Duodenal mucosa (tissue), 2 donors: Measurements from ENCODE around the gene ATP2B2.
"Not testable (repeated sequence)": the region's sequence is repeated elsewhere in the genome, so short reads cannot be mapped to it uniquely, and the experiment has no call there.

Experiments used
- H3K27ac ChIP-seq: one replicate; pipeline ENCODE4 v1.7.0; 2013; ENCODE audit warnings: low read depth, low read length
- H3K27me3 ChIP-seq, 2 donors: one replicate each; pipeline ENCODE4 v1.7.0; 2013; ENCODE audit warnings: low read length in 2 of 2, control low read depth in 1 of 2; ENCODE audit not compliant: insufficient read depth in 2 of 2, control insufficient read depth in 1 of 2
- H3K36me3 ChIP-seq, 2 donors: one replicate each; pipeline ENCODE4 v1.7.0; 2013; ENCODE audit warnings: low read length in 2 of 2, control low read depth in 1 of 2; ENCODE audit not compliant: insufficient read depth in 2 of 2, control insufficient read depth in 1 of 2
- H3K4me1 ChIP-seq, 2 donors: one replicate each; pipeline ENCODE4 v1.7.0; 2013; ENCODE audit warnings: low read length in 2 of 2, control low read depth in 1 of 2; ENCODE audit not compliant: insufficient read depth in 2 of 2, control insufficient read depth in 1 of 2
- H3K4me3 ChIP-seq, 2 donors: one replicate each; pipeline ENCODE4 v1.7.0; 2013; ENCODE audit warnings: low read length in 2 of 2, low read depth in 1 of 2
- H3K9ac ChIP-seq, 2 donors: one replicate each; pipeline ENCODE4 v1.7.0; 2013; ENCODE audit warnings: low read length in 2 of 2, low read depth in 1 of 2
- H3K9me3 ChIP-seq, 2 donors: one replicate each; pipeline ENCODE4 v1.7.0; 2013; ENCODE audit warnings: low read length in 2 of 2, control low read depth in 1 of 2; ENCODE audit not compliant: control insufficient read depth in 1 of 2

The ATP2B2 gene

GRCh38 chr3:10382892-10383849, 122.2 kb downstream of the ATP2B2 start:
- Histone ChIP-seq H3K36me3 (no peaks in the 10 kb centered on the region), H3K9ac (no peak overlapping the region), H3K4me1 (no peaks in the 10 kb centered on the region), H3K9me3 (no peaks in the 10 kb centered on the region), H3K27ac (no peak overlapping the region), H3K4me3 (no peak overlapping the region), H3K27me3 (peaks cover 0 to 3% of the 10 kb centered on the region in 2 donors)

DNA sequence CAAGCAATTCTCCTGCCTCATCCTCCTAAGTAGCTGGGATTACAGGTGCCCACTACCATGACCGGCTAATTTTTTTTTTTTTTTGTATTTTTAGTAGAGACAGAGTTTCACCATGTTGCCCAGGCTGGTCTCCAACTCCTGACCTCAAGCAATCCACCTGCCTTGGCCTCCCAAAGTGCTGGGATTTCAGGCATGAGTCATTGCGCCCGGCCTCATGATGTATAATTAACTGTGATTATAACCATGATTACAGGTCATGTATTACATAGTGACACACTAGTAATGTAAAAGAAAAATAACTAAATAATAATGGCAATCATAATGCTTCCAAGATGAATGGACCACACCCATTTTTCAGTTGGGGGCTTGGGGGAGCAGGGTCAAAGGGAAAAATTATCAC, 122.9 kb downstream of the ATP2B2 start:
- H3K4me3 ChIP-seq, H3K9me3 ChIP-seq, H3K27me3 ChIP-seq, H3K4me1 ChIP-seq, H3K27ac ChIP-seq, H3K9ac ChIP-seq, H3K36me3 ChIP-seq: not testable (repeated sequence)

GRCh38 chr3:10381336-10381735, 124.0 kb downstream of the ATP2B2 start:
- Histone ChIP-seq H3K36me3 (no peaks in the 10 kb centered on the region), H3K27ac (no peak overlapping the region), H3K27me3 (peaks cover 0 to 3% of the 10 kb centered on the region in 2 donors), H3K4me3 (no peak overlapping the region), H3K4me1 (no peaks in the 10 kb centered on the region), H3K9ac (no peak overlapping the region), H3K9me3 (no peaks in the 10 kb centered on the region)

- Histone ChIP-seq H3K4me1 (no peaks in the 10 kb centered on the region), H3K27ac (no peak overlapping the region), H3K36me3 (no peaks in the 10 kb centered on the region), H3K9me3 (no peaks in the 10 kb centered on the region), H3K27me3 (peaks cover 0 to 3% of the 10 kb centered on the region in 2 donors), H3K4me3 (no peak overlapping the region), H3K9ac (no peak overlapping the region)
Observed at GRCh38 chr3:10380906-10381305, 124.5 kb downstream of the ATP2B2 start.

DNA sequence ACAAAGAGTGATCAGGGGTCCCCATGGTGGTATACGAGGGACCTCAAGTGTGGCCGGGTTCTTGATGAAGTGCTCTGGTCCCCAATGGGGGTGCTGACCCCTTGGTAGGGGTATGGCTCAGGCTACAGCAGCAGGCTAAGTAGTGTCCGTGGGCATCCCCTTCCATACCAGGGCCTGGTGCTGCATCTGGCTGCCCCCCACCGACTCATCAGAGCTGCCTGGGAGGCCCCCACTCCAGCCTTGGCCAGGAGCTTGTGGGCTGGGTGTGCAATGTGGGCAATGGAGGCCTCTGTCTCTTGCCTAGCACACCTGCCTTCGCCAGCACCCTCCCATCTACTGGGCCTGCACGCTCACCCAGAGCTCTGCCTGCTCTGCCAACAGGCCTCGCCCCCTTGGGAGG, 125.4 kb downstream of the ATP2B2 start:
- Histone ChIP-seq H3K9me3 (no peaks in the 10 kb centered on the region), H3K36me3 (no peaks in the 10 kb centered on the region), H3K4me3 (no peak overlapping the region), H3K9ac (no peak overlapping the region), H3K27ac (no peak overlapping the region), H3K4me1 (no peaks in the 10 kb centered on the region), H3K27me3 (peaks cover 0 to 3% of the 10 kb centered on the region in 2 donors)

DNA sequence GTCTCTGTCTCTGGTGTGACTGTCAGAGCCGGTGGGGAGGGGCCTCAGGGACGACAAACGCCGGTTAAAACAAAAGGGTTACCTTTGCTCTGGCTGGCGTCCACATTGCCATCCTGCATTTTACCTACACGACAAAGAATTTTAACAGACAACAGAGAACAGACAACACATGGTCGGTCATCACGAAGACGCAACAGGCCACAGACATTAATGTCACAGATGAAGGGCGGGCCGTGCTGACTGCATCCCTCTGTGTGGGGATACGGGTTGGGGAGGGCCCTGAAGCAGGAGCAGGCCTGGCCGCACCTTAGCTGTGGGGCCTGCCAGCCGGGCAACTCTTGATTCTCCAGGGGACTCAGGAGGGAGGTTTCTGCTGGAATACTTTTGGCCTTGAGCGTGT, 126.2 kb downstream of the ATP2B2 start:
- Histone ChIP-seq H3K9me3 (no peaks in the 10 kb centered on the region), H3K27me3 (peaks cover 0 to 3% of the 10 kb centered on the region in 2 donors), H3K4me1 (no peaks in the 10 kb centered on the region), H3K36me3 (no peaks in the 10 kb centered on the region), H3K4me3 (no peak overlapping the region), H3K9ac (no peak overlapping the region), H3K27ac (no peak overlapping the region)

GRCh38 chr3:10378742-10379141, 126.6 kb downstream of the ATP2B2 start:
- Histone ChIP-seq H3K9ac (no peak overlapping the region), H3K36me3 (no peaks in the 10 kb centered on the region), H3K27me3 (peaks cover 0 to 3% of the 10 kb centered on the region in 2 donors), H3K4me1 (no peaks in the 10 kb centered on the region), H3K9me3 (no peaks in the 10 kb centered on the region), H3K4me3 (no peak overlapping the region), H3K27ac (no peak overlapping the region)

- no peak overlapping the region for H3K4me3 ChIP-seq
- peaks cover 0 to 3% of the 10 kb centered on the region in 2 donors for H3K27me3 ChIP-seq
- no peaks in the 10 kb centered on the region for H3K4me1 ChIP-seq
- H3K27ac ChIP-seq: no peak overlapping the region
- H3K36me3 ChIP-seq: no peaks in the 10 kb centered on the region
- H3K9me3 ChIP-seq: no peaks in the 10 kb centered on the region
- H3K9ac ChIP-seq: no peak overlapping the region
Observed at GRCh38 chr3:10378246-10378645, 127.1 kb downstream of the ATP2B2 start.

- H3K9ac ChIP-seq: no peak overlapping the region
- no peak overlapping the region for H3K27ac ChIP-seq
- no peaks in the 10 kb centered on the region for H3K4me1 ChIP-seq
Observed at GRCh38 chr3:10377148-10377725, 128.1 kb downstream of the ATP2B2 start.

GRCh38 chr3:10376353-10376752, 129.0 kb downstream of the ATP2B2 start:
- Histone ChIP-seq H3K4me1 (no peaks in the 10 kb centered on the region), H3K36me3 (no peaks in the 10 kb centered on the region), H3K9ac (no peak overlapping the region), H3K27me3 (peaks cover 0 to 3% of the 10 kb centered on the region in 2 donors), H3K9me3 (no peaks in the 10 kb centered on the region), H3K4me3 (no peak overlapping the region), H3K27ac (no peak overlapping the region)

More at GRCh38 chr3:10377148-10377725, 128.1 kb downstream of the ATP2B2 start:
- Histone ChIP-seq H3K4me3 (no peak overlapping the region), H3K27me3 (peaks cover 0 to 3% of the 10 kb centered on the region in 2 donors), H3K36me3 (no peaks in the 10 kb centered on the region), H3K9me3 (no peaks in the 10 kb centered on the region)
